GM18517 (cell line): ENCODE results near the gene CCDC57.
"Not testable (repeated sequence)": the region's sequence is repeated elsewhere in the genome, so short reads cannot be mapped to it uniquely, and the experiment has no call there.

Experiments used
- ATAC-seq: cut with Tn5 transposase; IDR thresholded peaks from one replicate; pipeline ENCODE4 v1.9.1; 2021; ENCODE audit warnings: mild to moderate bottlenecking, moderate library complexity; ENCODE audit not compliant: unreplicated experiment

The CCDC57 gene, protein sequence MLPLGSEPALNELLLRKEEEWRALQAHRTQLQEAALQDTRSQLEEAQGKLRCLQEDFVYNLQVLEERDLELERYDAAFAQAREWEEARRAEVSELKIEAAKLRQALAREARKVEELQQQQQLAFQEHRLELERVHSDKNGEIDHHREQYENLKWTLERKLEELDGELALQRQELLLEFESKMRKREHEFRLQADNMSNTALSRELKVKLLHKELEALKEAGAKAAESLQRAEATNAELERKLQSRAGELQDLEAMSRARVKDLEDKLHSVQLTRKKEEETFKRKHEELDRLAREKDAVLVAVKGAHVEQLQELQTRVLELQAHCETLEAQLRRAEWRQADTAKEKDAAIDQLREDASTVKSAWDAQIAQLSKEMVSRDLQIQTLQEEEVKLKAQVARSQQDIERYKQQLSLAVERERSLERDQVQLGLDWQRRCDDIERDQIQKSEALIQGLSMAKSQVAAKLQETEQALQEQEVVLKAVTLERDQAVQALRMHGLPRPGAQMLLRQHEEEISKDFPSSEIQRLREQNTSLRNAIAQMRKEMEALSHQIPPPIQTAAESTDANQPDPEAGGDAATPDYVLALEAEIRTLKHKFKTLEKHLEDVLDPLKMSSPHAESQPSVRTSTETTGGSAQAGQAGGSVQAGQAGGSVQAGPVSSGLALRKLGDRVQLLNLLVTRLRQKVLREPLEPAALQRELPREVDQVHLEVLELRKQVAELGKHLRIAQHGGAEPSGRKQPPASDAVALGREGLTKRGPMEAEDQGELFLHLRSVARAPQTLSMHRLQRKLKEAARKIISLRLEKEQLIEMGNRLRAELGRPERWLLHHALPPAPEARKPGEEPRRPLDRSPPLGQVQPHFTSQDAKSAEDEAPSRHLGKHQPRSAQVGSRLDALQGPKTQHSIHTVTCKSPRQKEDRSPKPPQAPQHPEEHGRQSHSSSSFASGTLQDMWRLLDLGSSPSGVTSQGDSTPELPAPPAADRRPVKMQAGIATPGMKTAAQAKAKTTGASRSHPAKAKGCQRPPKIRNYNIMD

DNA sequence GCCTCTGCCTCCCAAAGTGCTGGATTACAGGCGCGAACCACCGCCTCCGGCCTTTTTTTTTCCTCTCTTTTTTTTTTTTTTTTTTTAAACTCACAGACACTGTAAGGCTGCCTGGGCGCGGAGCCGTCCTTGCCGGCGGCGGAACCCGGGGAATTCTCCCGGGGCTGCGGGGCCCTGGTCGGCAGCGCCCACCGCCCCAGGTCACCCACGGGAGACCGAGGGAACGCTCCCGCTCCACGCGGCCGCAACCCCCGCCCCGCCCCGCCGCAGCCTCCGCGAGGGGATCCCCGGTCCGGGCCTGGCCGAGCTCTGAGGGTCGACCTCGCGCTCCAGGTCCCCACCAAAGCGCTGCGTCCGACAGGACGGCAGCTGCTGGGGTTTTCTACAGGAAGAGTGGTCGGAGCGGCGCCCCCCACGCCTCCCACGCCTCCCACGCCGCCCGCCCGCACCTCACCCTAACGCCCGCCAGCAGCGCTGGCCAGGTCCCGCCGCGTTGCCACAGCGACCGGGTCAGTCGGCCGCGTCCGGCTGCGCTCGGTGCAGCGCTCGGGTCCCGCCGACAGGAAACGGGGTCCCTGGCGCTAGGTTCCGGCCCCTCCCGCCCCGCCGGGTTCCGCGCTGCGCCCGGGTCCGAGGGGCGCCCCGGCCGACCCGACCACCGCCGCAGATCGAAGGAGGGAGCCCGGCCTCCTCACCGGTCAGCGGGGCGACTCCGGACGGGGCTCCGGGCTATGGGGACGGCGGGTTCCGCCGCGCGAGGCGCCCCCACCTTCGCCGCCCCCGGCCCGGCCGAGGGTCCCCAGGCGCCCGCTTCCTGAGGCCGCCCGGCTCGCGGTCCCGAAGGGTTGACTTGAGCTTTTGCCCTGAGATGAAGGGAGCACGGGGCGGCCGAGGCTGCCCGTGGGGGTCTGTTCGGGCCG, at the start of gene CCDC57:
Gene CCDC57 (minus strand): TSS at position 512 of the 920 bp plus-strand sequence. CDS start 10,898 bp downstream, outside the sequence.
- peak; percentile 59 for ATAC-seq

DNA sequence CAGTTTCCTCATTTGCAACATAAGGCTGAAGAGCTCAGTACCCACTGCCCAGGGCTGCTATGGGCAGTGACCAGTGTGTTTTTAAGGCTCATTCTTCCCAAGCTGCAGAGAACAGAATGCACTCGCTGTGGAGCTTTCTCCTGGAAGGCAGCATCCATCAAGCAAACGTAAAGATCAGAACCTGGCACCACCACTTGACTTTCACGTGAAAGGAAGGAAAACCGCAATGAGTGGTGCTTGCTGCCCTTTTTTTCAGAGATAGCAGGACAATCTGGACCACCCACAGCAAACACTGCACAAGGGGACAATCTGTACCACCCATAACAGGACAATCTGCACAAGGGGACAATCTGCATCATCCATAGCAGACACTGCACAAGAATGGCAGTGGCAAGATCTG, 49.7 kb upstream of the CCDC57 start:
- no peak for ATAC-seq

DNA sequence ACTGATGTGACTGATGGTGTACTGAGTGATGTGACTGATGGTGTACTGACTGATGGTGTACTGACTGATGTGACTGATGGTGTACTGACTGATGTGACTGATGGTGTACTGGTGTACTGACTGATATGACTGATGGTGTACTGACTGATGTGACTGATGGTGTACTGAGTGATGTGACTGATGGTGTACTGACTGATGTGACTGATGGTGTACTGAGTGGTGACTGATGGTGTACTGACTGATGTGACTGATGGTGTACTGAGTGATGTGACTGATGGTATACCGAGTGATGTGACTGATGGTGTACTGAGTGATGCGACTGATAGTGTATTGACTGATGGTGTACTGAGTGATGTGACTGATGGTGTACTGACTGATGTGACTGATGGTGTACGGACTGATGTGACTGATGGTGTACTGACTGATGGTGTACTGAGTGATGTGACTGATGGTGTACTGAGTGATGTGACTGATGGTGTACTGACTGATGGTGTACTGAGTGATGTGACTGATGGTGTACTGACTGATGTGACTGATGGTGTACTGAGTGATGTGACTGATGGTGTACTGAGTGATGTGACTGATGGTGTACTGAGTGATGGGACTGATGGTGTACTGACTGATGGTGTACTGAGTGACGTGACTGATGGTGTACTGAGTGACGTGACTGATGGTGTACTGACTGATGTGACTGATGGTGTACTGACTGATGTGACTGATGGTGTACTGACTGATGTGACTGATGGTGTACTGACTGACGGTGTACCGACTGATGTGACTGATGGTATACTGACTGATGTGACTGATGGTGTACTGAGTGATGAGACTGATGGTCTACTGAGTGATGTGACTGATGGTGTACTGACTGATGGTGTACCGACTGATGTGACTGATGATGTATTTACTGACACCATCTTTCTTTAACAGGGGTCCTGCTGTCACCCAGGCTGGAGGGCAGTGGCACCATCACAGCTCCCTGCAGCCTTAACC, 47.6 kb upstream of the CCDC57 start:
- not testable (repeated sequence) for ATAC-seq

DNA sequence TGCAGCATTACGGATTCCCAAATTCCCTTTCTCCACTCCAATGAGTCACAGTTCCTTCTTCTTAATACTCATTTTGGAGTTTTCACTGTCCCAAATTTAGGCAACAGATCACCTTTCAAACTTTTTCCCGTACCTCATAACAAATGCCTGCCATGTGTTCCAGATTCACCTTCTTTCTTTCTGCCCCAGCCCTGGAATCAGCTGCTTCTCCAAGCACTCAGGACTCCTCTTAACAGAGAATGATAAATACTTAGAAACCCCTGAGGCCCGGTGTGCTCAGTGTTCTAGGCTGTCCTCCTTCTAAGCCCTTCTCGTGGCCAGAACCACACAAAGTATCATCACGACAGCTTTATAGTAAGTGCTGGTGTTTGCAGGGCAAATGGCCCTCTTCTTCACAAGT, 45.9 kb upstream of the CCDC57 start:
- no peak for ATAC-seq

DNA sequence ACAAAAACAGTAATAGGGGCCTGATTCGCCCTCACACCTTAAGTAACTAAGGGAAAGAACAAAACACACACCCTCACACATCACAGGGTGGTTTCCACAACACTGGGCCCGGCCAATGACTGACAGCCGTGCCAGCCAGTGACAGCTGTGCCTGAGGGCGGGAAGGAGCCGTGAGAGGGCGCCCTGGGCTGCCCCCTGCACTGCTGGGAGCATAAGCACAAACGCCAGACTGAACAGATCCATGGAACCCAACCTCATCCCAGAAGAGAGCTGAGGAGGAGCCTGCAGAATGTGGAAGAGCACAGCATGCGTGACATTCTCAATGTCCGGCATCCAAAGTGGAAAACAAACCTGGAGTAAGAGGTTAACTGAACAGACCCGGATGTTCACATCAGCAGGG, 44.8 kb upstream of the CCDC57 start:
- no peak for ATAC-seq

DNA sequence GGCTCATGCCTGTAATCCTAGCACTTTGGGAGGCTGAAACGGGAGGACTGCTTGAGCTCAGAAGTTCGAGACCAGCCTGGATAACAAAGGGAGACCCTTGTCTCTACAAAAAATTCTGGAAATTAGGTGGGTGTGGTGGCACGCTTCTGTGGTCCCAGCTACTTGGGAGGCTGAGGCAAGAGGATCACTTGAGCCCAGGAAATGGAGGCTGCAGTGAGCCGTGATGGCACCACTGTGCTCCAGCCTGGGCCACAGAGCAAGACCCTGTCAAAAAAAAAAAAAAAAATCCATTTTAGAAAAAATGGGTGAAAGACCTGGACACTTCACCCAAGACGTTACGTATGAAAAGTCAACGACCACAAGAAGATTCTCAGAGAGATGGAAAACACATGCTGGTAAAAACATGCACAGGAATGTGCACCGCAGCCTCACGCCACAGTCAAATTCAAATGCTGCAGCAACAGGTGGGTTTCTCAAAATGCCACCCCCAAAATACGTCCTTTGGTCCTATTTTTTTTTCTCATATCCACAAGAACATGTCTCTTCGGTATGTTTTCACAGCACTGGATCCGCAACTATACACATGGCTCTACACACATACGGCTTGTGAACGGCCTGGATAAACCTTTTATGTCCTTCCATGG, 43.7 kb upstream of the CCDC57 start:
- ATAC-seq: no peak

DNA sequence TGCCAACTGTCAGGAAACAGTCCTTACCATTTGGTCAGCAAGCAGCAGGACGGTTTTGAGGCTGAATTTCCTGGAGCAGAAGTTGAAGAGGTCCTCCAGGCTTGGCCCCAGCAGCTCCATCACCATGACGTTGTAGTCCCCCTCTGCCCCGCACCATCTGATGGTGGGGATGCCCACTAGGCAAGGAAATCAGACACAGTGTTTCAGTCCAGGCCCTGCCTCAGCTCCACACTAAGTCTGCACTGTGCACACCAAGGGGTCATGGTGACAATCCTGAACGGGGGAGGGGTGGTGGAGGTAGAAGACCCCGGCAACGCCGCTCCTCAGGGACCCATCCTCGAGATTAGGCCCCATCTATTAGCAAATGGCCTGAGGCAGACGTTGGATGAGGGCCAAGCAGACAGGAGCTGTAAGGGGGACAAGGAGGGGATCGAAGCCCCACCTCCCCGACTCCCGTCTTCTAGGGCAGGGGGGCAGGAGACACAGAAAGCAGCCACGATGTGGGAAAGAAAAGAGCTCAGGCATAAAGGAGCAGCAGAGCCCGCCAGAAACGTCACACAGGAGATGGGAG, 42.8 kb upstream of the CCDC57 start:
- no peak for ATAC-seq

DNA sequence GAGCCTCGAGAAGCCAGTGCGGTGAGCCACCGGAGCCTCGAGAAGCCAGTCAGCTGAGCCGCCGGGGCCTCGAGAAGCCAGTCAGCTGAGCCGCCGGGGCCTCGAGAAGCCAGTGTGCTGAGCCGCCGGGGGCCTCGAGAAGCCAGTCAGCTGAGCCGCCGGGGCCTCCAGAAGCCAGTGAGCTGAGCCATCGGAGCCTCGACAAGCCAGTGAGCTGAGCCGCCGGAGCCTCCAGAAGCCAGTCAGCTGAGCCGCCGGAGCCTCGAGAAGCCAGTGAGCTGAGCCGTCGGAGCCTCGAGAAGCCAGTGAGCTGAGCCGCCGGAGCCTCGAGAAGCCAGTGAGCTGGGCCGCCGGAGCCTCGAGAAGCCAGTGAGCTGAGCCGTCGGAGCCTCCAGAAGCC, 42.1 kb upstream of the CCDC57 start:
- not testable (repeated sequence) for ATAC-seq

DNA sequence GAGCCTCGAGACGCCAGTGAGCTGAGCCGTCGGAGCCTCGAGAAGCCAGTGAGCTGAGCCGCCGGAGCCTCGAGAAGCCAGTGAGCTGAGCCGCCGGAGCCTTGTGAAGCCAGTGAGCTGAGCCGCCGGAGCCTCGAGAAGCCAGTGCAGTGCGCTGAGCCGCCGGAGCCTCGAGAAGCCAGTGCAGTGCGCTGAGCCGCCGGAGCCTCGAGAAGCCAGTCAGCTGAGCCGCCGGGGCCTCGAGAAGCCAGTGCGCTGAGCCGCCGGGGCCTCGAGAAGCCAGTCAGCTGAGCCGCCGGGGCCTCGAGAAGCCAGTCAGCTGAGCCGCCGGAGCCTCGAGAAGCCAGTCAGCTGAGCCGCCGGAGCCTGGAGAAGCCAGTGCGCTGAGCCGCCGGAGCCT, 41.5 kb upstream of the CCDC57 start:
- not testable (repeated sequence) for ATAC-seq

DNA sequence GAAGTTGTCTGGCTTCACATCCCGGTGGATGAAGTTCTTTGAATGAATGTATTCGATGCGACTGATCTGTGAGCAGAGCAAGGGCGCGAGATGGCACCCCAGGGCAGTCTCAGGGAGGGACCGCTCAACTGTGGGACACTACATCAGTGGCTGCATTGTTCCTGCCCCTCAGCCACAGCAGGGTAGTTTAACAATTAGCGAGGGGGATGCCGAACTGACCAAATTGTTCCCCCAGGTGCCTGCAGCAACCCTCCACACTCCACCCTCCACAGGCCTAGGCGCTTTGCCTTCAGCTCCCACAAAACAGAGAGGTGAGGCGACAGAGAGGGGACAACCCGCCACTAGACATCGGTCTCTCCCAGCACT, 40.5 kb upstream of the CCDC57 start:
- no peak for ATAC-seq

DNA sequence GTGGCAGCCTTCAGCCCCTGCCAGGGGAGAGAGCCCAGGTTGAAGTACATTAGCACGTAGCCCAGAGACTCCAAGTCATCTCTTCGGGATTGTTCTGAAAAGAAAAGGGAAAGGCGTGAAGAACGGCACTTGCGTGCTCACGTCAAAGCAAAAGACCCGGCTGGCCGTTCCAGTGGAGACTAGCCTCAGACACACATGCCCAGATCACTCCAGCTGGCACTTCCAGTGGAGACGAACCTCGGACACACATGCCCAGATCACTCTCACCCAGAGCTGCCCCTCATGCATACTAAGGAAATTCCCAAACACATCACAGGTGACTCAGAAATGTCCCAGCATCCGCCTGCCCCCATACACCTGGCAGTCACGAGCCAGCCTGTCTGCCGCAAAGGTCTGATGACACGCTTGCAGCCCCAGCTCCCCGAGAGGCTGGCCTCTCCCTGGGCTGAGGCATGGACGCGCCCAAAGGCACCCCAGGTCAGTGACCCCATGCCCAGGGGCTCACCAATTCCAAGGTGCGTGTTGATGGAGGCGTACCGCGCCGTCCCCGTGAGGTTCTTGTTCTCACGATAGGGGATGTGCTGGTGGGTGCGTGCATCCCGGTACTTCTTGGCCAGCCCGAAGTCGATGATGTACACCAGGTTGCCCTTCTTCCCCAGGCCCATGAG, 40.0 kb upstream of the CCDC57 start:
- ATAC-seq: no peak

DNA sequence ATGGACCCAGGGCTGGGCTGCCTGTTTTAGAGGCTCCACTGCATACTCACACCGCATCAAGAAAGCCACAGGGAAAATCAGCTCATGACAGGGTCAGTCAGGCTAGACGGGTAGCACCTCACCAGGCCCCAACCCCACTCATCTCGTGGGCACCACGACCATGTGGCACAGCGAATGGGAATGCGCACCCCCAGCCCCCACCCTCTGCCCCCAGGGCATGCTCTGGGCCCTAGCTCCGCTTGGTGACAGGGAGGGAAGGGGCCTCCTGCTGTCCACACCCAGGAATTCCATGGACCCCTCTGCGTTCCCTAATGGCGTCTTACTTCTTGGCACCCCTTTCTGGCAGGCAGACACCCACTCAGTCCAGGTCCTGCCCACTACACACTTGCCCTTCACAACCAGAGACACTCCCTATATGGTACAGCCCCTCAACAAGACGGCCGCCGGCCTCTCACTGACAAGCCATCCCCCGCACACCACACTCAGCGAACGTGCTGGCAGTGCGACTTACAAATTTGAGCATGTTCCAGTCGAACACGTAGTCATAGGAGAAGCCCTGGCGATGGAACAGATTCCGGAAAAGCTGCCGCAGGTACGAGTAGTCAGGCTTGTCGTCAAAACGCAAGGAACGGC, 38.3 kb upstream of the CCDC57 start:
- ATAC-seq: no peak

DNA sequence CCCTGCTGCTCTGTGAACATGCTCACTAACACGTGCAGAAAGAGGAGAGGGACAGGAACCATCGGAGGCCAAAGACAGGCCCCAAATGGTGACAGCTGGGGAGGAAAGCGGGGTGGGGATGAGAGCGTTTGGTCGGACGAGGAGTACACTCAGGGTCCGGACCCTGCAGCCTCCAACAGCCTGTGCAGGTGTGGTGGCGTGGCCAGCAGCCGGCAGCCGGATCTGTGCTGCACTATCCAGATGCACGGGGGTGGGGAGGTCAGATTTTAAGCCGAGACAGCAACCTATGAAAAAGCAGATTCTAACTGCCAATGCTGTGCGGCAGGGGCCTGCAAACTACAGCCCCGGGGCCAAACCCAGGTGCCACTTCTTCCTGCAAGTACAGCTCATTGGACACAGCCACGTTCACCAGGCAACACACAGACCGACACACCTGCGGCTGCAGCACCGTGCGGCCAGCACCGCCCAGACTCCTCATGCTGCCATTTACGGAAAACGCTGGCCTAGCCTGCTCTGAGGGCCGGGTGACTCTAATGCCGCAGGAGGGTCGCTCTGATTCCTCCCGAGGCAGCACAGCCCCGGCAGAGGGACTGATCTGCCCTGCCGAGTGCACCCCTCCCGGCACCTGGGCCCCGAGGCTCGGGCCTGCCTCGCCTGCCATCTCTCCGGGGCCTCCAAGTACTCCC, 37.4 kb upstream of the CCDC57 start:
- ATAC-seq: no peak

DNA sequence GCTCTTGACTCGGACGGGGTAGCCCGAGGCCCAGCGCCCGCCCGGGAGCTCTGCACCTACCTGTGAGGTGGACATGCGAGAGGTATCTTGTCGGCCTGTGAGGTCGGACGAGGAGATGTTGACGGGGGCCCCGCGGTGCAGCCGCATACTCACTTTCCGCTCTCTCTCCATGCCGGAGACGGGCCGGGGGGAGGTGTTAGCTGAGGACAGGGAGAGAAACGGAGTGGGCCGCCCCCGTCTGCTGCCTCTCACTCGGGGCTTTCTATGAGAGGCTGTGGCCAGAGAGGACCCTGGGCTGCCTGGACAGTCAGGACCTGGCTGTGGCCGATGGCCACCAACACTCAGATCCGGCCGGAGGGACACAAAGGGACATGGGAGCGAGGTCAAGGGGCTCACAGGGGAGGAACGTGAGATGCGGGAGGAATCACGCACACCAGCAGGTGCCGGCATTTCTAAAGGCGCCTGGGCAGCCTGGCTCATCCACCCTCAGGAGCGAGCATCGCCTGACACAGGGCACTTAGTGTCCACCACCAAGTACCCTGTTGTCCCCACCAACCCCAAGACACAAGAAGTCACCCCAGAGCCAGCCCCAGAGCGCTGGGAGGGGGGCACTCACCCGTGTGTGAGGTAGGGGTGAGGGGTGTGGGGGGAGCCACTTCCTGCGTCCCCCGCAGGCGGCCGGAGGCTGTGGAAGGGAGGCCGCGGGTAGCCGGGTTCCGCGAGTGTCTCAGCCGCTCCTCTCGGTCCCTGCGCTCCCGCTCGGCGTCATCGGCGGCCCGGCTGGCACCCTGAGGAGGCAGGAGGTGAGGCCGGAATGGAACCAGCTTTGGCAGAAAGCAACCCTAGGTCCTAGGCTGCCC, 36.4 kb upstream of the CCDC57 start:
- no peak for ATAC-seq

DNA sequence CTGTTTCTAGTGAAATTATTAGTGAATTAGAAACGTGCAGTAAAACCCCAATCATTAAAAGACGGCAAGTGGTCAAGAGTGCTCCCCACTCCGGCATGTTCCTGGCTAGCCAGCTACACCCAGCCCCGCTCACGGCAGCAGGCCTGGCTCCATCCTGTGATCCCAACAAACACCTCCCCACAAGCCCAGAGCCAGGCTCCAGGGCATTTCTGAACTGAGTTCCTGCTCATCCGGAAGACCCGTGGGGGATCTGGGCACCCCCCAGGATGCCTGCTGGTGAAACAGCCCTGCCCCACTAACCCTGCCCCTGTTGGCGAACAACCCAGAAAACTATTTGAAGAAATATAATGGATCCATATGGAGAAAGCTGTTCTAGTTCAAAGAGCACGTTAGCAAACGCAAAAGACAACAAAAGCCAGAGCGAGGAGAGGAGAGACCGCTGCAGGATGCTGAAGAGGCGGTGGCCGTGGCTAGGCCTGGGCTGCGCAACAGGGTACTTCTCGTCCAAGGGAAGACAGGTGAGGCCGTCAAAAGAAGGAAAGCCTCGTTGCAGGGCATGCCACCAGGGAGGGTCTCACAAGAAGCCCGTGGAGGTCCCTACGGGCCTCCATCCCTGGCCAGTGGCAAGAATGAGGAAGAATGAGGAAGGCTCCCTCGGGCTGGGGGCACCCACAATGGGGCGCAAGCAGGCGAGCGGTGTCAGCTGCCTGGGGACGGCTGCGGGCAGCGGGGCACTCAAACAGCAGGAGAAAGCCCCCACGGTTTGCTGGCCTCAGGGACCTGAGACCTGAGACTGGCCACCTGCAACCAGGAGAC, 35.4 kb upstream of the CCDC57 start:
- no peak for ATAC-seq
